ENCODE results near the gene MAP4K4.

- TF ChIP-seq CTCF (IDR thresholded peaks at IDR 0.05; ENCODE audit: borderline replicate concordance, extremely low read depth, low read length, poor library complexity, severe bottlenecking) (no peak), EZH2 (IDR thresholded peaks at IDR 0.05; ENCODE audit: borderline replicate concordance, low read depth, low read length, severe bottlenecking) (no peak)
These were observed 202.9 kb downstream of the MAP4K4 start for GRCh38 chr2:101900375-101900774.

All from DND-41 (cell line).